M059J (cell line): Measurements from ENCODE around the gene AGAP1. TPM values are rescaled to one million over a fixed set of nuclear protein-coding genes. Genes with fewer than 3 reads are reported as not detected.

Experiments
- DNase-seq: peaks from one replicate; pipeline ENCODE4 v3.0.0-alpha.2; 2012; ENCODE audit warnings: low read depth
- total RNA-seq: library from RNA; depleted of rRNA; stranded (reverse); fragments of >200 nt; shearing (Covaris generic); gene quantifications from 2 replicates; pipeline ENCODE4 v1.2.3, GENCODE V29; 2014

The AGAP1 gene
- total RNA-seq, 1 experiment from 2014 or later = 8.7 TPM

- DNase-seq = no peak
These were observed 115.5 kb downstream of the AGAP1 start for GRCh38 chr2:235609321-235609720.

GRCh38 chr2:235609746-235610145, 115.9 kb downstream of the AGAP1 start:
- no peak for DNase-seq

GRCh38 chr2:235610696-235611257, 116.9 kb downstream of the AGAP1 start:
- no peak for DNase-seq

- no peak for DNase-seq
These were observed 117.5 kb downstream of the AGAP1 start for GRCh38 chr2:235611349-235611748.

- no peak for DNase-seq
These were observed 117.9 kb downstream of the AGAP1 start for GRCh38 chr2:235611756-235612155.

- DNase-seq = no peak
These were observed 118.5 kb downstream of the AGAP1 start for GRCh38 chr2:235612181-235612950.

- no peak for DNase-seq
These were observed 119.8 kb downstream of the AGAP1 start for GRCh38 chr2:235613649-235614048.

GRCh38 chr2:235614176-235614860, 120.5 kb downstream of the AGAP1 start:
- no peak for DNase-seq

GRCh38 chr2:235614900-235615712, 121.3 kb downstream of the AGAP1 start:
- DNase-seq = peak; percentile 43

- no peak for DNase-seq
These were observed 123.0 kb downstream of the AGAP1 start for GRCh38 chr2:235616885-235617284.

GRCh38 chr2:235618039-235618438, 124.2 kb downstream of the AGAP1 start:
- DNase-seq = peak; percentile 62

- DNase-seq = no peak
These were observed 125.7 kb downstream of the AGAP1 start for GRCh38 chr2:235619544-235619943.

GRCh38 chr2:235621736-235622135, 127.9 kb downstream of the AGAP1 start:
- no peak for DNase-seq

GRCh38 chr2:235623111-235623510, 129.3 kb downstream of the AGAP1 start:
- DNase-seq = no peak

- DNase-seq = no peak
These were observed 129.9 kb downstream of the AGAP1 start for GRCh38 chr2:235623752-235624151.

GRCh38 chr2:235626658-235627057, 132.8 kb downstream of the AGAP1 start:
- DNase-seq = no peak

- no peak for DNase-seq
These were observed 133.8 kb downstream of the AGAP1 start for GRCh38 chr2:235627682-235628081.

- no peak for DNase-seq
These were observed 137.0 kb downstream of the AGAP1 start for GRCh38 chr2:235630718-235631296.

GRCh38 chr2:235634435-235635158, 140.8 kb downstream of the AGAP1 start:
- DNase-seq = peak; percentile 46

GRCh38 chr2:235636546-235636945, 142.7 kb downstream of the AGAP1 start:
- DNase-seq = no peak

GRCh38 chr2:235637896-235638295, 144.1 kb downstream of the AGAP1 start:
- DNase-seq = no peak
